HepG2 (cell line): ENCODE results near the gene XPO1. TPM values are rescaled to one million over a fixed set of nuclear protein-coding genes. Genes with fewer than 3 reads are reported as not detected.

Experiments
- CCAR2 ChIP-seq: fragments of 200-400 bp; formaldehyde crosslinking; optimal IDR thresholded peaks from 2 replicates; pipeline ENCODE3; 2018; ENCODE audit warnings: low read depth, mild to moderate bottlenecking, low read length, moderate library complexity
- EEA1 ChIP-seq: sonication (generic); formaldehyde crosslinking; IDR thresholded peaks from 2 replicates; pipeline ENCODE4 v1.5.1; 2020; ENCODE audit warnings: mild to moderate bottlenecking, missing genetic modification reagents, borderline replicate concordance
- FOXM1 ChIP-seq: sonication (generic); formaldehyde crosslinking; IDR thresholded peaks from 2 replicates; pipeline ENCODE4 v1.5.0; 2020; ENCODE audit warnings: missing genetic modification reagents
- HDAC2 ChIP-seq: sonication (generic); formaldehyde crosslinking; IDR thresholded peaks from 2 replicates; pipeline ENCODE4 v1.4.0; 2020; ENCODE audit warnings: missing genetic modification reagents
- HMG20B ChIP-seq: conservative IDR thresholded peaks from 2 replicates; pipeline ENCODE4 v1.6.1; 2016; ENCODE audit warnings: missing genetic modification reagents, missing compliant biosample characterization
- JUND ChIP-seq: sonication (generic); formaldehyde crosslinking; IDR thresholded peaks from 2 replicates; pipeline ENCODE4 v1.8.0; 2022; ENCODE audit warnings: mild to moderate bottlenecking, missing genetic modification reagents
- KDM3A ChIP-seq: IDR thresholded peaks from 2 replicates; pipeline ENCODE4 v1.6.1; 2018; ENCODE audit warnings: low read depth, missing compliant biosample characterization
- NONO ChIP-seq, 2 experiments: fragments of 450-650 bp in 1 of 2; sonication (generic) in 1 of 2; formaldehyde crosslinking in 1 of 2; IDR thresholded peaks in 1 of 2; conservative IDR thresholded peaks in 1 of 2; 2 replicates each; pipeline versions ENCODE4 v1.6.1 to v1.8.0; 2017 to 2022; ENCODE audit warnings: mild to moderate bottlenecking in 1 of 2, missing genetic modification reagents in 1 of 2, moderate library complexity in 1 of 2
- NPAS2 ChIP-seq: sonication (generic); formaldehyde crosslinking; IDR thresholded peaks from 2 replicates; pipeline ENCODE4 v1.8.0; 2022; ENCODE audit warnings: mild to moderate bottlenecking, missing genetic modification reagents, borderline replicate concordance
- SKIL ChIP-seq: sonication (generic); formaldehyde crosslinking; IDR thresholded peaks from 2 replicates; pipeline ENCODE4 v1.8.0; 2022; ENCODE audit warnings: missing genetic modification reagents, mild to moderate bottlenecking, moderate library complexity, borderline replicate concordance
- YEATS2 ChIP-seq: sonication (generic); formaldehyde crosslinking; IDR thresholded peaks from 2 replicates; pipeline ENCODE4 v1.4.0; 2020; ENCODE audit warnings: missing genetic modification reagents, borderline replicate concordance
- ZNF34 ChIP-seq: sonication (generic); formaldehyde crosslinking; IDR thresholded peaks from 2 replicates; pipeline ENCODE4 v1.4.0; 2020; ENCODE audit warnings: mild to moderate bottlenecking, missing genetic modification reagents, borderline replicate concordance
- ZNF501 ChIP-seq: sonication (generic); formaldehyde crosslinking; IDR thresholded peaks from 2 replicates; pipeline ENCODE4 v1.5.1; 2020; ENCODE audit warnings: mild to moderate bottlenecking, moderate library complexity, missing genetic modification reagents
- polyA plus RNA-seq, 8 experiments: library from polyadenylated mRNA; depleted of rRNA in 3 of 8; stranded (reverse) in 7 of 8; unstranded in 1 of 8; fragments of >200 nt; fragmentation: Illumina TruSeq in 4 of 8; extraction: Trizol in 4 of 8; gene quantifications; 2 replicates each; pipeline versions ENCODE4 v1.2.1 to v1.2.3, GENCODE V29; 2011 to 2016; ENCODE audit warnings: low read depth in 4 of 8, missing spikeins in 1 of 8, mixed read lengths in 1 of 8; ENCODE audit not compliant: insufficient read depth in 1 of 8
- total RNA-seq, 5 experiments: library from RNA; depleted of rRNA; stranded (reverse); fragments of >200 nt; fragmentation: Illumina TruSeq; extraction: Trizol; gene quantifications; 2 replicates each; pipeline ENCODE4 v1.2.3, GENCODE V29; 2016; ENCODE audit warnings: low read depth in 1 of 5
- TF ChIP-seq, protein P1 (sequence below): sonication (generic); formaldehyde crosslinking; IDR thresholded peaks from 2 replicates; pipeline ENCODE4 v1.4.0; 2020; ENCODE audit warnings: missing genetic modification reagents
- TF ChIP-seq, protein P2 (sequence below): sonication (generic); formaldehyde crosslinking; IDR thresholded peaks from 2 replicates; pipeline ENCODE4 v1.4.0; 2020; ENCODE audit warnings: missing genetic modification reagents
- TF ChIP-seq, protein P3 (sequence below): sonication (generic); formaldehyde crosslinking; IDR thresholded peaks from 2 replicates; pipeline ENCODE4 v1.5.1; 2020; ENCODE audit warnings: missing genetic modification reagents, mild to moderate bottlenecking, borderline replicate concordance
- TF ChIP-seq, protein P4 (sequence below): sonication (generic); formaldehyde crosslinking; IDR thresholded peaks from 2 replicates; pipeline ENCODE4 v1.4.0; 2020; ENCODE audit warnings: missing genetic modification reagents, mild to moderate bottlenecking, borderline replicate concordance

XPO1 gene
- total and polyA plus RNA-seq, 2 of the 13 experiments (the other 11 are each of a cell fraction or from before 2014, with no cell fraction given) = 67.4 to 212 TPM

GRCh38 chr2:61536572-61537276 is 1.4 kb downstream of the XPO1 start (continued):
- TF ChIP-seq ZNF34 (CRISPR knock-in tag) (no peak), HMG20B (CRISPR knock-in tag) (no peak; the same call in 1 of the 2 replicates), ZNF501 (CRISPR knock-in tag) (peak; percentile 62; the same call in 1 of the 2 replicates), YEATS2 (CRISPR knock-in tag) (peak; percentile 43; the same call in 1 of the 2 replicates), NONO (IDR thresholded peaks at IDR 0.05) (no peak), NONO (CRISPR knock-in tag; conservative IDR thresholded peaks at IDR 0.05) (no peak), FOXM1 (CRISPR knock-in tag) (no peak), JUND (CRISPR knock-in tag) (no peak), SKIL (CRISPR knock-in tag) (no peak), CCAR2 (no peak), KDM3A (CRISPR knock-in tag) (no peak), NPAS2 (no peak), EEA1 (CRISPR knock-in tag) (no peak), HDAC2 (peak; percentile 73; the same call in 1 of the 2 replicates)
- TF ChIP-seq, protein P1, sequence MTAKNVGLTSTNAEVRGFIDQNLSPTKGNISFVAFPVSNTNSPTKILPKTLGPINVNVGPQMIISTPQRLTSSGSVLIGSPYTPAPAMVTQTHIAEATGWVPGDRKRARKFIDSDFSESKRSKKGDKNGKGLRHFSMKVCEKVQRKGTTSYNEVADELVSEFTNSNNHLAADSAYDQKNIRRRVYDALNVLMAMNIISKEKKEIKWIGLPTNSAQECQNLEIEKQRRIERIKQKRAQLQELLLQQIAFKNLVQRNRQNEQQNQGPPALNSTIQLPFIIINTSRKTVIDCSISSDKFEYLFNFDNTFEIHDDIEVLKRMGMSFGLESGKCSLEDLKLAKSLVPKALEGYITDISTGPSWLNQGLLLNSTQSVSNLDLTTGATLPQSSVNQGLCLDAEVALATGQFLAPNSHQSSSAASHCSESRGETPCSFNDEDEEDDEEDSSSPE = peak; percentile 70; the same call in 1 of the 2 replicates
- TF ChIP-seq, protein P2, sequence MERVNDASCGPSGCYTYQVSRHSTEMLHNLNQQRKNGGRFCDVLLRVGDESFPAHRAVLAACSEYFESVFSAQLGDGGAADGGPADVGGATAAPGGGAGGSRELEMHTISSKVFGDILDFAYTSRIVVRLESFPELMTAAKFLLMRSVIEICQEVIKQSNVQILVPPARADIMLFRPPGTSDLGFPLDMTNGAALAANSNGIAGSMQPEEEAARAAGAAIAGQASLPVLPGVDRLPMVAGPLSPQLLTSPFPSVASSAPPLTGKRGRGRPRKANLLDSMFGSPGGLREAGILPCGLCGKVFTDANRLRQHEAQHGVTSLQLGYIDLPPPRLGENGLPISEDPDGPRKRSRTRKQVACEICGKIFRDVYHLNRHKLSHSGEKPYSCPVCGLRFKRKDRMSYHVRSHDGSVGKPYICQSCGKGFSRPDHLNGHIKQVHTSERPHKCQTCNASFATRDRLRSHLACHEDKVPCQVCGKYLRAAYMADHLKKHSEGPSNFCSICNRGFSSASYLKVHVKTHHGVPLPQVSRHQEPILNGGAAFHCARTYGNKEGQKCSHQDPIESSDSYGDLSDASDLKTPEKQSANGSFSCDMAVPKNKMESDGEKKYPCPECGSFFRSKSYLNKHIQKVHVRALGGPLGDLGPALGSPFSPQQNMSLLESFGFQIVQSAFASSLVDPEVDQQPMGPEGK = peak; percentile 33
- TF ChIP-seq, protein P3, sequence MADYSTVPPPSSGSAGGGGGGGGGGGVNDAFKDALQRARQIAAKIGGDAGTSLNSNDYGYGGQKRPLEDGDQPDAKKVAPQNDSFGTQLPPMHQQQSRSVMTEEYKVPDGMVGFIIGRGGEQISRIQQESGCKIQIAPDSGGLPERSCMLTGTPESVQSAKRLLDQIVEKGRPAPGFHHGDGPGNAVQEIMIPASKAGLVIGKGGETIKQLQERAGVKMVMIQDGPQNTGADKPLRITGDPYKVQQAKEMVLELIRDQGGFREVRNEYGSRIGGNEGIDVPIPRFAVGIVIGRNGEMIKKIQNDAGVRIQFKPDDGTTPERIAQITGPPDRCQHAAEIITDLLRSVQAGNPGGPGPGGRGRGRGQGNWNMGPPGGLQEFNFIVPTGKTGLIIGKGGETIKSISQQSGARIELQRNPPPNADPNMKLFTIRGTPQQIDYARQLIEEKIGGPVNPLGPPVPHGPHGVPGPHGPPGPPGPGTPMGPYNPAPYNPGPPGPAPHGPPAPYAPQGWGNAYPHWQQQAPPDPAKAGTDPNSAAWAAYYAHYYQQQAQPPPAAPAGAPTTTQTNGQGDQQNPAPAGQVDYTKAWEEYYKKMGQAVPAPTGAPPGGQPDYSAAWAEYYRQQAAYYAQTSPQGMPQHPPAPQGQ = no peak
- TF ChIP-seq, protein P4, sequence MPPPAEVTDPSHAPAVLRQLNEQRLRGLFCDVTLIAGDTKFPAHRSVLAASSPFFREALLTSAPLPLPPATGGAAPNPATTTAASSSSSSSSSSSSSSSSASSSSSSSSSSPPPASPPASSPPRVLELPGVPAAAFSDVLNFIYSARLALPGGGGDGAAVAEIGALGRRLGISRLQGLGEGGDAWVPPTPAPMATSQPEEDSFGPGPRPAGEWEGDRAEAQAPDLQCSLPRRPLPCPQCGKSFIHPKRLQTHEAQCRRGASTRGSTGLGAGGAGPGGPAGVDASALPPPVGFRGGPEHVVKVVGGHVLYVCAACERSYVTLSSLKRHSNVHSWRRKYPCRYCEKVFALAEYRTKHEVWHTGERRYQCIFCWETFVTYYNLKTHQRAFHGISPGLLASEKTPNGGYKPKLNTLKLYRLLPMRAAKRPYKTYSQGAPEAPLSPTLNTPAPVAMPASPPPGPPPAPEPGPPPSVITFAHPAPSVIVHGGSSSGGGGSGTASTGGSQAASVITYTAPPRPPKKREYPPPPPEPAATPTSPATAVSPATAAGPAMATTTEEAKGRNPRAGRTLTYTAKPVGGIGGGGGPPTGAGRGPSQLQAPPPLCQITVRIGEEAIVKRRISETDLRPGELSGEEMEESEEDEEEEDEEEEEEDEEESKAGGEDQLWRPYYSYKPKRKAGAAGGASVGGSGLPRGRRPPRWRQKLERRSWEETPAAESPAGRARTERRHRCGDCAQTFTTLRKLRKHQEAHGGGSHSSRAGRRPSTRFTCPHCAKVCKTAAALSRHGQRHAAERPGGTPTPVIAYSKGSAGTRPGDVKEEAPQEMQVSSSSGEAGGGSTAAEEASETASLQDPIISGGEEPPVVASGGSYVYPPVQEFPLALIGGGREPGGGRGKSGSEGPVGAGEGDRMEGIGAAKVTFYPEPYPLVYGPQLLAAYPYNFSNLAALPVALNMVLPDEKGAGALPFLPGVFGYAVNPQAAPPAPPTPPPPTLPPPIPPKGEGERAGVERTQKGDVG (CRISPR knock-in tag) = peak; percentile 70; the same call in 1 of the 2 replicates
